ENCODE results near the gene CLNK.

DNA sequence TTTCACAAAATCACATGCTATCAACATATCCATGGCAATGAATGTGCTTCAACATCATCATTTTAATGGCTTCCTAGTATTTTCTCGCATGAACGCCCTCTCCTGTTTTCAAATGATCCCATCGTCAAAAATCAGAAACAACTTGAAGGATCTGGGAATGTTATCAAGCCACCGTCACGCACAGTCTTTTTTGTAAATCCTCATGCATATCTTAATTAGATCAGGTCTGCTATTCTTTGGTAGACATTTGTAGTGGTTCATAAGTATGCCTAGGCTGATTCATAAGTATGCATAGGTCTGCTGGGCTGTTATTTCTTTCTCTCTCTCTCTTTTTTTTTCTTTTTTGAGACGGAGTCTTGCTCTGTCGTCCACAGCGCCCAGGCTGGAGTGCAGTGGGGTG is 101.6 kb downstream of the CLNK start:
- TF ChIP-seq CTCF (IDR thresholded peaks at IDR 0.05) (no peak), POLR2A (IDR thresholded peaks at IDR 0.05) (no peak)

Measured in lower leg skin (tissue), 3 donors.